ENCODE measurements around the gene ALDH8A1. TPM values are rescaled to one million over a fixed set of nuclear protein-coding genes. Genes with fewer than 3 reads are reported as not detected.

ALDH8A1 gene
- total RNA-seq, 5 donors from 2014 or later (not counting 1 experiment from before 2014, with no cell fraction given): 1.8 to 3.6 (median 2.1) TPM

- ChIA-PET POLR2A (no interaction called here), CTCF (no interaction called here)
- no peak overlapping the region for H3K27ac ChIP-seq (ENCODE audit: low read length)
- no peak overlapping the region for H3K4me3 ChIP-seq (ENCODE audit: control insufficient read depth in 1 of 2, extremely low read depth in 1 of 2, low read length in 1 of 2)
- H3K27me3 Mint-ChIP-seq: no peaks in the 10 kb centered on the region
- H3K9me3 ChIP-seq: no peaks in the 10 kb centered on the region
- H3K4me3 Mint-ChIP-seq: no peak overlapping the region
- no peaks in the 10 kb centered on the region for H3K4me1 ChIP-seq (ENCODE audit: control insufficient read depth in 1 of 2, extremely low read depth in 1 of 2, insufficient read depth in 2 of 2, low read length in 2 of 2)
- ATAC-seq (replicated peaks in 1 of 4) (no peak), DNase-seq (no peak)
- H3K9me3 Mint-ChIP-seq: no peaks in the 10 kb centered on the region
- 100% methylated on average over 1 of the region's 3 CpGs for WGBS (ENCODE audit: insufficient coverage)
- peaks cover 0 to 30% of the 10 kb centered on the region in 2 donors for H3K36me3 ChIP-seq (ENCODE audit: control insufficient read depth in 2 of 2, extremely low read depth in 1 of 2, insufficient read depth in 1 of 2, low read length in 1 of 2)
- H3K27me3 ChIP-seq (replicated peaks in 1 of 2; ENCODE audit: control insufficient read depth in 2 of 2, extremely low read depth in 1 of 2, insufficient read depth in 2 of 2, low read length in 1 of 2): no peaks in the 10 kb centered on the region
- no peak overlapping the region for H3K27ac Mint-ChIP-seq
- peaks cover 1 to 7% (median 2%) of the 10 kb centered on the region in 3 donors for H3K4me1 Mint-ChIP-seq
- peaks cover 44% of the 10 kb centered on the region for H3K36me3 Mint-ChIP-seq
Observed at GRCh38 chr6:134990262-134990661, 40.4 kb upstream of the ALDH8A1 start.

- Mint-ChIP-seq H3K27me3 (no peaks in the 10 kb centered on the region), H3K4me1 (peaks cover 15 to 20% (median 15%) of the 10 kb centered on the region in 3 donors), H3K36me3 (peaks cover 57% of the 10 kb centered on the region), H3K4me3 (no peak overlapping the region), H3K9me3 (no peaks in the 10 kb centered on the region), H3K27ac (peak overlapping the region in 1 of 2 donors; percentile 41)
- Histone ChIP-seq H3K27ac (ENCODE audit: low read length) (no peak overlapping the region), H3K4me1 (ENCODE audit: control insufficient read depth in 1 of 2, extremely low read depth in 1 of 2, insufficient read depth in 2 of 2, low read length in 2 of 2) (no peaks in the 10 kb centered on the region), H3K9me3 (no peaks in the 10 kb centered on the region), H3K4me3 (ENCODE audit: control insufficient read depth in 1 of 2, extremely low read depth in 1 of 2, low read length in 1 of 2) (no peak overlapping the region), H3K27me3 (replicated peaks in 1 of 2; ENCODE audit: control insufficient read depth in 2 of 2, extremely low read depth in 1 of 2, insufficient read depth in 2 of 2, low read length in 1 of 2) (no peaks in the 10 kb centered on the region), H3K36me3 (ENCODE audit: control insufficient read depth in 2 of 2, extremely low read depth in 1 of 2, insufficient read depth in 1 of 2, low read length in 1 of 2) (peaks cover 5 to 35% of the 10 kb centered on the region in 2 donors)
- ChIA-PET POLR2A (no interaction called here), CTCF (interaction anchor here in 1 of 2 donors (1.1 kb wide), 1 partner anchor 21 kb away, joined by 3 read pairs; no protein-coding TSS in a partner anchor)
- ATAC-seq (replicated peaks in 1 of 4) (no peak), DNase-seq (no peak)
- 29% methylated on average over 1 of the region's 1 CpG for WGBS (ENCODE audit: insufficient coverage)
Observed at GRCh38 chr6:134984821-134985220, 34.9 kb upstream of the ALDH8A1 start.

GRCh38 chr6:134983823-134984222, 33.9 kb upstream of the ALDH8A1 start:
- WGBS (ENCODE audit: insufficient coverage): no CpG with 5 or more reads among the region's 2 CpGs
- Histone ChIP-seq H3K4me3 (ENCODE audit: control insufficient read depth in 1 of 2, extremely low read depth in 1 of 2, low read length in 1 of 2) (no peak overlapping the region), H3K27me3 (replicated peaks in 1 of 2; ENCODE audit: control insufficient read depth in 2 of 2, extremely low read depth in 1 of 2, insufficient read depth in 2 of 2, low read length in 1 of 2) (no peaks in the 10 kb centered on the region), H3K9me3 (no peaks in the 10 kb centered on the region), H3K27ac (ENCODE audit: low read length) (no peak overlapping the region), H3K4me1 (ENCODE audit: control insufficient read depth in 1 of 2, extremely low read depth in 1 of 2, insufficient read depth in 2 of 2, low read length in 2 of 2) (no peaks in the 10 kb centered on the region), H3K36me3 (ENCODE audit: control insufficient read depth in 2 of 2, extremely low read depth in 1 of 2, insufficient read depth in 1 of 2, low read length in 1 of 2) (peaks cover 5 to 43% of the 10 kb centered on the region in 2 donors)
- no peak for ATAC-seq (replicated peaks in 1 of 4)
- POLR2A ChIA-PET: no interaction called here
- H3K4me1 Mint-ChIP-seq: peaks cover 19 to 26% (median 23%) of the 10 kb centered on the region in 3 donors
- H3K27ac Mint-ChIP-seq: peak overlapping the region in 1 of 2 donors; percentile 11
- H3K36me3 Mint-ChIP-seq: peaks cover 58% of the 10 kb centered on the region
- H3K27me3 Mint-ChIP-seq: no peaks in the 10 kb centered on the region
- no peak for DNase-seq
- no peak overlapping the region for H3K4me3 Mint-ChIP-seq
- no peaks in the 10 kb centered on the region for H3K9me3 Mint-ChIP-seq
- CTCF ChIA-PET: no interaction called here

GRCh38 chr6:134982161-134982560, 32.3 kb upstream of the ALDH8A1 start:
- ChIA-PET POLR2A (no interaction called here), CTCF (interaction anchor here in 1 of 2 donors (0.6 kb wide), 1 partner anchor 875 kb away, joined by 3 read pairs; no protein-coding TSS in a partner anchor)
- no peaks in the 10 kb centered on the region for H3K9me3 Mint-ChIP-seq
- DNase-seq (no peak), ATAC-seq (replicated peaks in 1 of 4) (no peak)
- no peaks in the 10 kb centered on the region for H3K27me3 Mint-ChIP-seq
- Histone ChIP-seq H3K36me3 (ENCODE audit: control insufficient read depth in 2 of 2, extremely low read depth in 1 of 2, insufficient read depth in 1 of 2, low read length in 1 of 2) (peaks cover 5 to 39% of the 10 kb centered on the region in 2 donors), H3K4me1 (ENCODE audit: control insufficient read depth in 1 of 2, extremely low read depth in 1 of 2, insufficient read depth in 2 of 2, low read length in 2 of 2) (no peaks in the 10 kb centered on the region), H3K27me3 (replicated peaks in 1 of 2; ENCODE audit: control insufficient read depth in 2 of 2, extremely low read depth in 1 of 2, insufficient read depth in 2 of 2, low read length in 1 of 2) (no peaks in the 10 kb centered on the region), H3K9me3 (no peaks in the 10 kb centered on the region), H3K27ac (ENCODE audit: low read length) (no peak overlapping the region), H3K4me3 (ENCODE audit: control insufficient read depth in 1 of 2, extremely low read depth in 1 of 2, low read length in 1 of 2) (no peak overlapping the region)
- H3K4me1 Mint-ChIP-seq: peaks cover 19 to 26% (median 23%) of the 10 kb centered on the region in 3 donors
- H3K4me3 Mint-ChIP-seq: no peak overlapping the region
- H3K36me3 Mint-ChIP-seq: peaks cover 60% of the 10 kb centered on the region
- WGBS (ENCODE audit: insufficient coverage): 60% methylated on average over 1 of the region's 3 CpGs
- H3K27ac Mint-ChIP-seq: no peak overlapping the region

GRCh38 chr6:134980846-134981245, 30.9 kb upstream of the ALDH8A1 start:
- no peaks in the 10 kb centered on the region for H3K4me1 ChIP-seq (ENCODE audit: control insufficient read depth in 1 of 2, extremely low read depth in 1 of 2, insufficient read depth in 2 of 2, low read length in 2 of 2)
- POLR2A ChIA-PET: no interaction called here

GRCh38 chr6:134979142-134979541, 29.2 kb upstream of the ALDH8A1 start:
- Mint-ChIP-seq H3K27ac (no peak overlapping the region), H3K4me3 (no peak overlapping the region), H3K27me3 (no peaks in the 10 kb centered on the region), H3K4me1 (peaks cover 20 to 28% (median 26%) of the 10 kb centered on the region in 3 donors), H3K36me3 (peaks cover 71% of the 10 kb centered on the region), H3K9me3 (no peaks in the 10 kb centered on the region)
- no peak overlapping the region for H3K4me3 ChIP-seq (ENCODE audit: control insufficient read depth in 1 of 2, extremely low read depth in 1 of 2, low read length in 1 of 2)
- ChIA-PET CTCF (no interaction called here), POLR2A (no interaction called here)
- H3K27me3 ChIP-seq (replicated peaks in 1 of 2; ENCODE audit: control insufficient read depth in 2 of 2, extremely low read depth in 1 of 2, insufficient read depth in 2 of 2, low read length in 1 of 2): no peaks in the 10 kb centered on the region
- no peak for DNase-seq
- peaks cover 5 to 39% of the 10 kb centered on the region in 2 donors for H3K36me3 ChIP-seq (ENCODE audit: control insufficient read depth in 2 of 2, extremely low read depth in 1 of 2, insufficient read depth in 1 of 2, low read length in 1 of 2)
- WGBS (ENCODE audit: insufficient coverage): no CpG with 5 or more reads among the region's 6 CpGs
- H3K9me3 ChIP-seq: peaks cover 2% of the 10 kb centered on the region
- ATAC-seq (replicated peaks in 1 of 4): no peak
- no peak overlapping the region for H3K27ac ChIP-seq (ENCODE audit: low read length)
- H3K4me1 ChIP-seq (ENCODE audit: control insufficient read depth in 1 of 2, extremely low read depth in 1 of 2, insufficient read depth in 2 of 2, low read length in 2 of 2): no peaks in the 10 kb centered on the region

More at GRCh38 chr6:134980846-134981245, 30.9 kb upstream of the ALDH8A1 start:
- H3K4me3 Mint-ChIP-seq: no peak overlapping the region
- no CpG with 5 or more reads among the region's 1 CpG for WGBS (ENCODE audit: insufficient coverage)
- Histone ChIP-seq H3K4me3 (ENCODE audit: control insufficient read depth in 1 of 2, extremely low read depth in 1 of 2, low read length in 1 of 2) (no peak overlapping the region), H3K27me3 (replicated peaks in 1 of 2; ENCODE audit: control insufficient read depth in 2 of 2, extremely low read depth in 1 of 2, insufficient read depth in 2 of 2, low read length in 1 of 2) (no peaks in the 10 kb centered on the region), H3K36me3 (ENCODE audit: control insufficient read depth in 2 of 2, extremely low read depth in 1 of 2, insufficient read depth in 1 of 2, low read length in 1 of 2) (peaks cover 5 to 43% of the 10 kb centered on the region in 2 donors), H3K27ac (ENCODE audit: low read length) (no peak overlapping the region), H3K9me3 (no peaks in the 10 kb centered on the region)
- CTCF ChIA-PET: no interaction called here
- no peaks in the 10 kb centered on the region for H3K27me3 Mint-ChIP-seq
- H3K9me3 Mint-ChIP-seq: no peaks in the 10 kb centered on the region
- H3K27ac Mint-ChIP-seq: peak overlapping the region; percentile 40 to 50
- no peak for ATAC-seq (replicated peaks in 1 of 4)
- H3K36me3 Mint-ChIP-seq: peaks cover 66% of the 10 kb centered on the region
- H3K4me1 Mint-ChIP-seq: peaks cover 19 to 26% (median 23%) of the 10 kb centered on the region in 3 donors
- no peak for DNase-seq

Measured in T-cell (primary cell).